HepG2 (cell line): ENCODE measurements around the gene C9orf50. TPM values are rescaled to one million over a fixed set of nuclear protein-coding genes. Genes with fewer than 3 reads are reported as not detected.

ENCODE experiments used
- ATAC-seq: fragments of 200-7000 bp; cut with Tn5 transposase; 3 replicates; pipeline ENCODE4 v1.9.1; 2020; ENCODE audit warnings: mild to moderate bottlenecking, moderate library complexity
- BruUV-seq: library from RNA; stranded (reverse); fragments of 400-500 nt; replicated peaks from 2 replicates; lab custom pipeline; 2021; lab: Mats Ljungman, UMichigan
- CTCF ChIA-PET: fragments of 300-600 bp; formaldehyde crosslinking; extraction: SDS; loops from one replicate; lab custom pipeline; 2021; ENCODE audit warnings: low total read pairs, inconsistent platforms, low intra/inter-chr PET ratio; lab: Yijun Ruan, JAX
- POLR2A ChIA-PET: fragments of 350-600 bp; sonication (Branson Sonifier 250); formaldehyde crosslinking; loops from one replicate; lab custom pipeline; 2020; ENCODE audit warnings: antibody characterized with exemption, inconsistent platforms; lab: Yijun Ruan, JAX
- DNase-seq: peaks from one replicate; pipeline ENCODE4 v3.0.0-alpha.2; 2015; ENCODE audit warnings: low spot score
- FAIRE-seq: peaks from 3 replicates; lab custom pipeline; 2011; peaks lifted over from hg19 to GRCh38; lab: Jason Lieb, UNC
- H2AFZ ChIP-seq: one replicate; pipeline ENCODE4 v1.6.1; 2011; ENCODE audit warnings: low read length, inconsistent platforms
- H3K27ac ChIP-seq: fragments of 300-600 bp; 3 replicates; pipeline ENCODE4 v1.8.0; 2011; ENCODE audit warnings: mixed run types, mild to moderate bottlenecking, mixed read lengths, low read length, inconsistent platforms; ENCODE audit not compliant: insufficient read depth; ENCODE audit errors: extremely low read length
- H3K27me3 ChIP-seq, 2 experiments: fragments of 200-600 bp in 1 of 2; 2 replicates in 1 of 2; 3 replicates in 1 of 2; pipeline versions ENCODE4 v1.6.0 to v1.8.0; 2011; ENCODE audit warnings: low read length in 2 of 2, mild to moderate bottlenecking in 2 of 2, moderate library complexity in 2 of 2, inconsistent platforms in 1 of 2; ENCODE audit not compliant: insufficient read depth in 2 of 2, control insufficient read depth in 1 of 2
- H3K36me3 ChIP-seq, 2 experiments: fragments of 200-600 bp in 1 of 2; replicated peaks in 1 of 2; 2 replicates in 1 of 2; 3 replicates in 1 of 2; pipeline versions ENCODE4 v1.5.1 to v1.8.0; 2011; ENCODE audit warnings: low read length in 2 of 2, inconsistent platforms in 1 of 2; ENCODE audit not compliant: insufficient read depth in 2 of 2, control insufficient read depth in 1 of 2
- H3K4me1 ChIP-seq: 2 replicates; pipeline ENCODE4 v1.5.1; 2012; ENCODE audit warnings: low read length, inconsistent platforms; ENCODE audit not compliant: insufficient read depth
- H3K4me2 ChIP-seq: 2 replicates; pipeline ENCODE4 v1.6.0; 2011; ENCODE audit warnings: low read depth, low read length, inconsistent platforms
- H3K4me3 ChIP-seq, 3 experiments: fragments of 200-600 bp in 1 of 3; sonication (generic), shearing (Covaris generic) in 1 of 3; replicated peaks in 1 of 3; 2 replicates each; pipeline ENCODE4 v1.5.1; 2011 to 2016; ENCODE audit warnings: low read length in 3 of 3, inconsistent platforms in 2 of 3, low read depth in 2 of 3, mild to moderate bottlenecking in 2 of 3, control low read depth in 1 of 3, mixed read lengths in 1 of 3; ENCODE audit not compliant: insufficient read depth in 1 of 3
- H3K79me2 ChIP-seq: one replicate; pipeline ENCODE4 v1.6.1; 2011; ENCODE audit warnings: low read length, inconsistent platforms; ENCODE audit not compliant: insufficient read depth
- H3K9ac ChIP-seq: 2 replicates; pipeline ENCODE4 v1.6.0; 2011; ENCODE audit warnings: mild to moderate bottlenecking, low read depth, low read length, inconsistent platforms; ENCODE audit not compliant: insufficient read depth
- H3K9me3 ChIP-seq: 2 replicates; pipeline ENCODE4 v1.5.1; 2012; ENCODE audit warnings: mild to moderate bottlenecking, low read length
- H4K20me1 ChIP-seq: 2 replicates; pipeline ENCODE4 v1.6.0; 2011; ENCODE audit warnings: inconsistent platforms, mild to moderate bottlenecking, low read length, moderate library complexity; ENCODE audit not compliant: insufficient read depth
- ARID4A ChIP-seq: sonication (generic); formaldehyde crosslinking; IDR thresholded peaks from 2 replicates; pipeline ENCODE4 v1.5.0; 2020; ENCODE audit warnings: mild to moderate bottlenecking, missing genetic modification reagents, borderline replicate concordance
- ATF7-NPFF ChIP-seq: sonication (generic); formaldehyde crosslinking; IDR thresholded peaks from 2 replicates; pipeline ENCODE4 v1.8.1; 2023; ENCODE audit warnings: mild to moderate bottlenecking, low read depth, missing genetic modification reagents, moderate library complexity
- HNRNPL ChIP-seq: fragments of 200-400 bp; formaldehyde crosslinking; IDR thresholded peaks from 2 replicates; pipeline ENCODE4 v1.6.1; 2017; ENCODE audit warnings: mild to moderate bottlenecking, low read depth, low read length
- IKZF4 ChIP-seq: sonication (generic); formaldehyde crosslinking; IDR thresholded peaks from 2 replicates; pipeline ENCODE4 v1.5.1; 2020; ENCODE audit warnings: borderline replicate concordance, mild to moderate bottlenecking, low read depth, missing genetic modification reagents; ENCODE audit errors: not compliant biosample characterization
- JUNB ChIP-seq: sonication (generic); formaldehyde crosslinking; IDR thresholded peaks from 2 replicates; pipeline ENCODE4 v1.8.0; 2022; ENCODE audit warnings: missing genetic modification reagents, mild to moderate bottlenecking, borderline replicate concordance
- KAT8 ChIP-seq: IDR thresholded peaks from 2 replicates; pipeline ENCODE4 v1.6.1; 2016; ENCODE audit warnings: missing genetic modification reagents, missing compliant biosample characterization
- MYPOP ChIP-seq: sonication (generic); formaldehyde crosslinking; IDR thresholded peaks from 2 replicates; pipeline ENCODE4 v1.8.1; 2023; ENCODE audit warnings: mild to moderate bottlenecking, moderate library complexity, missing genetic modification reagents
- TCF7 ChIP-seq: sonication (generic); IDR thresholded peaks from 2 replicates; pipeline ENCODE4 v1.6.1; 2016; ENCODE audit warnings: antibody characterized with exemption, low read depth
- ZNF547 ChIP-seq: sonication (generic); formaldehyde crosslinking; IDR thresholded peaks from 2 replicates; pipeline ENCODE4 v1.5.1; 2020; ENCODE audit warnings: mild to moderate bottlenecking, missing genetic modification reagents
- ZNF772 ChIP-seq: sonication (generic); formaldehyde crosslinking; IDR thresholded peaks from 2 replicates; pipeline ENCODE4 v1.5.0; 2020; ENCODE audit warnings: mild to moderate bottlenecking, missing genetic modification reagents
- WGBS: methylation state at CpG from one replicate; pipeline ENCODE4 v1.1.6; 2017; ENCODE audit warnings: low lambda C conversion rate; 5-methylcytosine and 5-hydroxymethylcytosine counted together
- in situ Hi-C: cut with HindIII; loops from 2 replicates; pipeline ENCODE4 v1.10.0; 2017; ENCODE audit warnings: low pct_unique_long_range_greater_than_20kb; ENCODE audit not compliant: extremely low pct_ligation_motif_present
- intact Hi-C: fragments of 100-400 bp; cut with micrococcal nuclease; formaldehyde crosslinking; loops from one replicate; pipeline ENCODE4 v1.10.0; 2022; ENCODE audit not compliant: unreplicated experiment
- polyA plus RNA-seq, 8 experiments: library from polyadenylated mRNA; depleted of rRNA in 3 of 8; stranded (reverse) in 7 of 8; unstranded in 1 of 8; fragments of >200 nt; fragmentation: Illumina TruSeq in 4 of 8; extraction: Trizol in 4 of 8; gene quantifications; 2 replicates each; pipeline versions ENCODE4 v1.2.1 to v1.2.3, GENCODE V29; 2011 to 2016; ENCODE audit warnings: low read depth in 4 of 8, missing spikeins in 1 of 8, mixed read lengths in 1 of 8; ENCODE audit not compliant: insufficient read depth in 1 of 8
- total RNA-seq, 5 experiments: library from RNA; depleted of rRNA; stranded (reverse); fragments of >200 nt; fragmentation: Illumina TruSeq; extraction: Trizol; gene quantifications; 2 replicates each; pipeline ENCODE4 v1.2.3, GENCODE V29; 2016; ENCODE audit warnings: low read depth in 1 of 5
- TF ChIP-seq, protein P1 (sequence below): sonication (generic); formaldehyde crosslinking; IDR thresholded peaks from 2 replicates; pipeline ENCODE4 v1.4.0; 2020; ENCODE audit warnings: missing genetic modification reagents, borderline replicate concordance

C9orf50 gene
- total and polyA plus RNA-seq, 2 of the 13 experiments (the other 11 are each of a cell fraction or from before 2014, with no cell fraction given), result not detected

GRCh38 chr9:129608561-129609481, 12.1 kb downstream of the C9orf50 start:
- intact Hi-C loops (loop anchor here (5.0 kb wide), 1 partner anchor 122 kb away; no protein-coding TSS in a partner anchor), in situ Hi-C loops (no loop called here)
- peaks cover 3% of the 10 kb centered on the region for H3K79me2 ChIP-seq
- H3K4me1 ChIP-seq, result peaks cover 80% of the 10 kb centered on the region
- WGBS, result 88% methylated on average over 17 of the region's 27 CpGs
- H3K4me3 ChIP-seq, result peak overlapping the region in 2 of 3 experiments; percentile 27 to 78; a peak in 3 of 6 replicates
- no peak for DNase-seq
- no peaks in the 10 kb centered on the region for H4K20me1 ChIP-seq
- H3K4me2 ChIP-seq, result peak overlapping the region; percentile 88
- H3K27ac ChIP-seq, result peak overlapping the region; percentile 30
- CTCF ChIA-PET, result no interaction called here
- no peak for FAIRE-seq
- POLR2A ChIA-PET, result interaction anchor here (0.6 to 5.1 kb wide), 16 partner anchors 12 to 469 kb away, joined by 3 to 72 read pairs (median 5); partner anchors contain the start of gene C9orf50
- BruUV-seq, result no TSS peak
- H3K9ac ChIP-seq, result peak overlapping the region; percentile 37; the same call in 1 of the 2 replicates
- no peaks in the 10 kb centered on the region; a peak in 1 of 5 replicates for H3K36me3 ChIP-seq
- H2AFZ ChIP-seq, result no peak overlapping the region
- no peak for ATAC-seq
- no peaks in the 10 kb centered on the region for H3K27me3 ChIP-seq
- H3K9me3 ChIP-seq, result no peaks in the 10 kb centered on the region
- peak; percentile 75 for TF ChIP-seq HNRNPL
- TF ChIP-seq IKZF4 (CRISPR knock-in tag), result no peak
- TF ChIP-seq ZNF547 (CRISPR knock-in tag), result no peak
- TF ChIP-seq ZNF772 (CRISPR knock-in tag), result no peak; the same call in 1 of the 2 replicates
- no peak for TF ChIP-seq JUNB (CRISPR knock-in tag)
- no peak; the same call in 1 of the 2 replicates for TF ChIP-seq ATF7-NPFF
- TF ChIP-seq KAT8 (CRISPR knock-in tag), result no peak
- TF ChIP-seq, protein P1, sequence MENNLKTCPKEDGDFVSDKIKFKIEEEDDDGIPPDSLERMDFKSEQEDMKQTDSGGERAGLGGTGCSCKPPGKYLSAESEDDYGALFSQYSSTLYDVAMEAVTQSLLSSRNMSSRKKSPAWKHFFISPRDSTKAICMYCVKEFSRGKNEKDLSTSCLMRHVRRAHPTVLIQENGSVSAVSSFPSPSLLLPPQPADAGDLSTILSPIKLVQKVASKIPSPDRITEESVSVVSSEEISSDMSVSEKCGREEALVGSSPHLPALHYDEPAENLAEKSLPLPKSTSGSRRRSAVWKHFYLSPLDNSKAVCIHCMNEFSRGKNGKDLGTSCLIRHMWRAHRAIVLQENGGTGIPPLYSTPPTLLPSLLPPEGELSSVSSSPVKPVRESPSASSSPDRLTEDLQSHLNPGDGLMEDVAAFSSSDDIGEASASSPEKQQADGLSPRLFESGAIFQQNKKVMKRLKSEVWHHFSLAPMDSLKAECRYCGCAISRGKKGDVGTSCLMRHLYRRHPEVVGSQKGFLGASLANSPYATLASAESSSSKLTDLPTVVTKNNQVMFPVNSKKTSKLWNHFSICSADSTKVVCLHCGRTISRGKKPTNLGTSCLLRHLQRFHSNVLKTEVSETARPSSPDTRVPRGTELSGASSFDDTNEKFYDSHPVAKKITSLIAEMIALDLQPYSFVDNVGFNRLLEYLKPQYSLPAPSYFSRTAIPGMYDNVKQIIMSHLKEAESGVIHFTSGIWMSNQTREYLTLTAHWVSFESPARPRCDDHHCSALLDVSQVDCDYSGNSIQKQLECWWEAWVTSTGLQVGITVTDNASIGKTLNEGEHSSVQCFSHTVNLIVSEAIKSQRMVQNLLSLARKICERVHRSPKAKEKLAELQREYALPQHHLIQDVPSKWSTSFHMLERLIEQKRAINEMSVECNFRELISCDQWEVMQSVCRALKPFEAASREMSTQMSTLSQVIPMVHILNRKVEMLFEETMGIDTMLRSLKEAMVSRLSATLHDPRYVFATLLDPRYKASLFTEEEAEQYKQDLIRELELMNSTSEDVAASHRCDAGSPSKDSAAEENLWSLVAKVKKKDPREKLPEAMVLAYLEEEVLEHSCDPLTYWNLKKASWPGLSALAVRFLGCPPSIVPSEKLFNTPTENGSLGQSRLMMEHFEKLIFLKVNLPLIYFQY (CRISPR knock-in tag), result no peak
- TF ChIP-seq TCF7, result no peak
- no peak for TF ChIP-seq MYPOP (CRISPR knock-in tag)
- TF ChIP-seq ARID4A (CRISPR knock-in tag), result no peak
